ENCODE results near the gene CLSTN3. TPM values are rescaled to one million over a fixed set of nuclear protein-coding genes. Genes with fewer than 3 reads are reported as not detected.

CLSTN3 gene
- total and polyA plus RNA-seq, 2 experiments from 2014 or later = 5.0 to 46.9 TPM

- TF ChIP-seq ETS1 (IDR thresholded peaks at IDR 0.05) (no peak), POLR2AphosphoS5 (IDR thresholded peaks at IDR 0.05; ENCODE audit: low read depth) (no peak), EZH2phosphoT487 (IDR thresholded peaks at IDR 0.05; ENCODE audit: unreplicated experiment) (no peak), ZNF114 (CRISPR knock-in tag; IDR thresholded peaks at IDR 0.05) (no peak), REST (IDR thresholded peaks at IDR 0.05; ENCODE audit: unreplicated experiment) (no peak)
Observed at GRCh38 chr12:7157391-7157790, 27.2 kb downstream of the CLSTN3 start (continued).

- H3K4me2 ChIP-seq = no peak overlapping the region
- H3K4me1 Mint-ChIP-seq = peaks cover 5% of the 10 kb centered on the region; the same call in 2 of the 3 replicates
- peaks cover 8% of the 10 kb centered on the region; the same call in 2 of the 3 replicates for H3K9me3 Mint-ChIP-seq
- no peak overlapping the region for H2AFZ ChIP-seq
- H3K36me3 Mint-ChIP-seq (ENCODE audit: low read depth) = peaks cover 4% of the 10 kb centered on the region
- peaks cover 6% of the 10 kb centered on the region; the same call in 1 of the 2 replicates for H3K27me3 ChIP-seq (ENCODE audit: insufficient read depth)
- H3K4me1 ChIP-seq (ENCODE audit: insufficient read depth) = no peaks in the 10 kb centered on the region
- H3K9me2 ChIP-seq (ENCODE audit: insufficient read depth) = 0 out of 2 replicates have a peak, but pooled peaks cover 3% of the 10 kb centered on the region
- H3F3A ChIP-seq (replicated peaks; ENCODE audit: low read depth) = no peaks in the 10 kb centered on the region
- no peak for ATAC-seq
- no peak overlapping the region for H3K4me3 Mint-ChIP-seq
- TF ChIP-seq JUNB (IDR thresholded peaks at IDR 0.05; ENCODE audit: unreplicated experiment) (no peak), EZH2 (IDR thresholded peaks at IDR 0.05; ENCODE audit: low read depth, unreplicated experiment) (no peak), CTCF (conservative IDR thresholded peaks at IDR 0.05; ENCODE audit: low read depth in 2 of 2) (no peak), STAT1 (IDR thresholded peaks at IDR 0.05; ENCODE audit: unreplicated experiment) (no peak), NANOG (IDR thresholded peaks at IDR 0.05; ENCODE audit: borderline replicate concordance) (no peak), ZNF331 (CRISPR knock-in tag; IDR thresholded peaks at IDR 0.05; ENCODE audit: low read depth) (no peak)
- H3K36me3 ChIP-seq (ENCODE audit: insufficient read depth) = no peaks in the 10 kb centered on the region
- no peak overlapping the region for H3K27ac ChIP-seq (ENCODE audit: low read depth)
- H4K20me1 ChIP-seq (replicated peaks; ENCODE audit: insufficient read depth) = no peaks in the 10 kb centered on the region
- no peak overlapping the region for H3K4me3 ChIP-seq
- DNase-seq (ENCODE audit: low spot score) = no peak
- H3K27me3 Mint-ChIP-seq (ENCODE audit: insufficient read depth, low read depth, poor library complexity) = peaks cover 11% of the 10 kb centered on the region
- no peak overlapping the region for H3K27ac Mint-ChIP-seq
- no peaks in the 10 kb centered on the region for H3K79me2 ChIP-seq (replicated peaks; ENCODE audit: insufficient read depth)
Observed at GRCh38 chr12:7158781-7159609, 28.8 kb downstream of the CLSTN3 start.
